Liver (tissue), 9 donors: ENCODE results near the gene PFKFB3. TPM values are rescaled to one million over a fixed set of nuclear protein-coding genes. Genes with fewer than 3 reads are reported as not detected.

Experiments
- DNase-seq: peaks from one replicate; pipeline ENCODE4 v3.0.0-alpha.2; 2017; ENCODE audit warnings: low spot score
- H3K27ac ChIP-seq, 2 donors: one replicate each; pipeline ENCODE4 v1.7.0; 2013; ENCODE audit warnings: inconsistent platforms in 2 of 2, low read length in 2 of 2, control low read depth in 1 of 2, low read depth in 1 of 2, mild to moderate bottlenecking in 1 of 2
- H3K27me3 ChIP-seq, 4 donors: one replicate each; pipeline versions ENCODE4 v1.6.1 to v1.7.0; 2013; ENCODE audit warnings: low read length in 3 of 4, inconsistent platforms in 1 of 4, mild to moderate bottlenecking in 1 of 4, moderate library complexity in 1 of 4; ENCODE audit not compliant: control insufficient read depth in 4 of 4, insufficient read depth in 4 of 4
- H3K36me3 ChIP-seq, 4 donors: one replicate each; pipeline versions ENCODE4 v1.6.1 to v1.7.0; 2013; ENCODE audit warnings: low read length in 3 of 4, mild to moderate bottlenecking in 3 of 4, low read depth in 1 of 4, moderate library complexity in 1 of 4; ENCODE audit not compliant: control insufficient read depth in 4 of 4, insufficient read depth in 3 of 4
- H3K4me1 ChIP-seq, 4 donors: one replicate each; pipeline versions ENCODE4 v1.6.1 to v1.7.0; 2013; ENCODE audit warnings: low read length in 3 of 4, mild to moderate bottlenecking in 3 of 4, moderate library complexity in 1 of 4; ENCODE audit not compliant: control insufficient read depth in 4 of 4, insufficient read depth in 4 of 4
- H3K4me3 ChIP-seq, 3 donors: one replicate each; pipeline versions ENCODE4 v1.6.1 to v1.7.0; 2013; ENCODE audit warnings: low read length in 3 of 3, control low read depth in 1 of 3, low read depth in 1 of 3, mild to moderate bottlenecking in 1 of 3
- H3K9ac ChIP-seq, 2 donors: one replicate each; pipeline ENCODE4 v1.7.0; 2013; ENCODE audit warnings: low read length in 2 of 2, mild to moderate bottlenecking in 2 of 2, moderate library complexity in 2 of 2, control low read depth in 1 of 2, low read depth in 1 of 2
- H3K9me3 ChIP-seq, 4 donors: one replicate each; pipeline versions ENCODE4 v1.6.1 to v1.7.0; 2013; ENCODE audit warnings: low read length in 3 of 4; ENCODE audit not compliant: control insufficient read depth in 4 of 4
- ATF3 ChIP-seq: IDR thresholded peaks from 2 replicates; pipeline ENCODE4 v1.6.1; 2016; ENCODE audit warnings: antibody characterized with exemption
- EGR1 ChIP-seq, 2 donors: IDR thresholded peaks; 2 replicates each; pipeline ENCODE4 v1.6.1; 2016 to 2018; ENCODE audit warnings: antibody characterized with exemption in 2 of 2, low read depth in 2 of 2
- FOXA1 ChIP-seq: IDR thresholded peaks from 2 replicates; pipeline ENCODE4 v1.6.1; 2016; ENCODE audit warnings: antibody characterized with exemption
- FOXA2 ChIP-seq: IDR thresholded peaks from 2 replicates; pipeline ENCODE4 v1.6.1; 2016; ENCODE audit warnings: antibody characterized with exemption
- HNF4A ChIP-seq, 2 donors: conservative IDR thresholded peaks; 2 replicates each; pipeline ENCODE4 v1.6.1; 2016; ENCODE audit warnings: antibody characterized with exemption in 2 of 2, mild to moderate bottlenecking in 2 of 2
- HNF4G ChIP-seq: IDR thresholded peaks from 2 replicates; pipeline ENCODE4 v1.6.1; 2016; ENCODE audit warnings: antibody characterized with exemption
- NR2F2 ChIP-seq: IDR thresholded peaks from 2 replicates; pipeline ENCODE4 v1.6.1; 2016; ENCODE audit warnings: antibody characterized with exemption
- RXRA ChIP-seq, 2 donors: IDR thresholded peaks; 2 replicates each; pipeline ENCODE4 v1.6.1; 2017 to 2018; ENCODE audit warnings: antibody characterized with exemption in 2 of 2, mild to moderate bottlenecking in 1 of 2
- SP1 ChIP-seq: IDR thresholded peaks from 2 replicates; pipeline ENCODE4 v1.6.1; 2018; ENCODE audit warnings: antibody characterized with exemption, mild to moderate bottlenecking
- TAF1 ChIP-seq: conservative IDR thresholded peaks from 2 replicates; pipeline ENCODE4 v1.6.1; 2016; ENCODE audit warnings: antibody characterized with exemption, mild to moderate bottlenecking
- YY1 ChIP-seq: IDR thresholded peaks from 2 replicates; pipeline ENCODE4 v1.6.1; 2016; ENCODE audit warnings: antibody characterized with exemption, mild to moderate bottlenecking
- WGBS: extraction: QIAGEN DNeasy Blood & Tissue Kit; methylation state at CpG from one replicate; pipeline ENCODE4 v1.1.7; 2013; 5-methylcytosine and 5-hydroxymethylcytosine counted together
- polyA plus RNA-seq, 2 donors: library from polyadenylated mRNA; stranded (reverse) in 1 of 2; unstranded in 1 of 2; fragments of 200-250 nt in 1 of 2; fragments of >200 nt in 1 of 2; fragmentation: Nextera tagmentation in 1 of 2; extraction: Ambion mirVana in 1 of 2; gene quantifications; one replicate each; pipeline versions ENCODE4 v1.2.1 to v1.2.3, GENCODE V29; 2013 to 2015
- total RNA-seq, 2 donors: library from RNA; depleted of rRNA; stranded (reverse); fragments of >200 nt; gene quantifications; one replicate each; pipeline ENCODE4 v1.2.3, GENCODE V29; 2014
- TF ChIP-seq, protein P1 (sequence below): fragments of 150-350 bp; IDR thresholded peaks from 2 replicates; pipeline ENCODE4 v1.5.1; 2017; ENCODE audit warnings: improper control_type of control experiment, low read depth, low read length; ENCODE audit not compliant: missing input control
- TF ChIP-seq, protein P2 (sequence below): IDR thresholded peaks from 2 replicates; pipeline ENCODE4 v1.6.1; 2016; ENCODE audit warnings: antibody characterized with exemption
- donor health status: healthy.
- donor health status: healthy.
- donor health status: healthy.
- donor health status: healthy.
- donor health status: healthy.

Gene PFKFB3
- total and polyA plus RNA-seq, 4 donors, result 1.6 to 9.1 (median 5.8) TPM

DNA sequence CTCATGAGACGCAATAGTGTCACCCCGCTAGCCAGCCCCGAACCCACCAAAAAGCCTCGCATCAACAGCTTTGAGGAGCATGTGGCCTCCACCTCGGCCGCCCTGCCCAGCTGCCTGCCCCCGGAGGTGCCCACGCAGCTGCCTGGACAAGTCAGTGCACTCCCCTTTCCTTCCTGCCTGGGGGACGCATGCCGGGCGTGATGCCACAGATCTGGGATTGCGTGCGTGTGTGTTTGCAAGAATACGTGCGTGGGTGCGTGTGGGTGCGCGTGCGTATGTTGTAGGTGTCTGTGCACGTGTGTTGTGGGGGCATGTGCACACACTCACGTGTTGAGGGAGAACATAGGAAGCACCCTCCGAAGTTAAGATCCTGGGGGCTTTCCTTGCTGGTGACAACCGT lies 23.5 kb downstream of the PFKFB3 start:
- TF ChIP-seq, protein P1, sequence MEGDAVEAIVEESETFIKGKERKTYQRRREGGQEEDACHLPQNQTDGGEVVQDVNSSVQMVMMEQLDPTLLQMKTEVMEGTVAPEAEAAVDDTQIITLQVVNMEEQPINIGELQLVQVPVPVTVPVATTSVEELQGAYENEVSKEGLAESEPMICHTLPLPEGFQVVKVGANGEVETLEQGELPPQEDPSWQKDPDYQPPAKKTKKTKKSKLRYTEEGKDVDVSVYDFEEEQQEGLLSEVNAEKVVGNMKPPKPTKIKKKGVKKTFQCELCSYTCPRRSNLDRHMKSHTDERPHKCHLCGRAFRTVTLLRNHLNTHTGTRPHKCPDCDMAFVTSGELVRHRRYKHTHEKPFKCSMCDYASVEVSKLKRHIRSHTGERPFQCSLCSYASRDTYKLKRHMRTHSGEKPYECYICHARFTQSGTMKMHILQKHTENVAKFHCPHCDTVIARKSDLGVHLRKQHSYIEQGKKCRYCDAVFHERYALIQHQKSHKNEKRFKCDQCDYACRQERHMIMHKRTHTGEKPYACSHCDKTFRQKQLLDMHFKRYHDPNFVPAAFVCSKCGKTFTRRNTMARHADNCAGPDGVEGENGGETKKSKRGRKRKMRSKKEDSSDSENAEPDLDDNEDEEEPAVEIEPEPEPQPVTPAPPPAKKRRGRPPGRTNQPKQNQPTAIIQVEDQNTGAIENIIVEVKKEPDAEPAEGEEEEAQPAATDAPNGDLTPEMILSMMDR, result no peak
- TF ChIP-seq EGR1 (IDR thresholded peaks at IDR 0.05; ENCODE audit: low read depth in 2 of 2), result no peak
- WGBS, result 96% methylated on average over 23 of the region's 23 CpGs
- Histone ChIP-seq H3K9ac (no peak overlapping the region), H3K27me3 (no peaks in the 10 kb centered on the region), H3K27ac (no peak overlapping the region), H3K9me3 (no peaks in the 10 kb centered on the region), H3K4me3 (no peak overlapping the region), H3K4me1 (no peaks in the 10 kb centered on the region), H3K36me3 (peaks cover 25 to 76% (median 42%) of the 10 kb centered on the region in 4 donors)
- no peak for DNase-seq

GRCh38 chr10:6227346-6227745 lies 24.6 kb downstream of the PFKFB3 start:
- no peaks in the 10 kb centered on the region for H3K9me3 ChIP-seq
- peaks cover 19 to 74% (median 39%) of the 10 kb centered on the region in 4 donors for H3K36me3 ChIP-seq
- H3K4me1 ChIP-seq, result no peaks in the 10 kb centered on the region
- no peak overlapping the region for H3K9ac ChIP-seq
- no peak overlapping the region for H3K4me3 ChIP-seq
- TF ChIP-seq FOXA1, result no peak
- no peak for TF ChIP-seq HNF4A (conservative IDR thresholded peaks at IDR 0.05)
- TF ChIP-seq, protein P2, sequence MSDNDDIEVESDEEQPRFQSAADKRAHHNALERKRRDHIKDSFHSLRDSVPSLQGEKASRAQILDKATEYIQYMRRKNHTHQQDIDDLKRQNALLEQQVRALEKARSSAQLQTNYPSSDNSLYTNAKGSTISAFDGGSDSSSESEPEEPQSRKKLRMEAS, result no peak
- 98% methylated on average over 9 of the region's 9 CpGs for WGBS
- no peak for DNase-seq
- no peak overlapping the region for H3K27ac ChIP-seq
- H3K27me3 ChIP-seq, result no peaks in the 10 kb centered on the region

DNA sequence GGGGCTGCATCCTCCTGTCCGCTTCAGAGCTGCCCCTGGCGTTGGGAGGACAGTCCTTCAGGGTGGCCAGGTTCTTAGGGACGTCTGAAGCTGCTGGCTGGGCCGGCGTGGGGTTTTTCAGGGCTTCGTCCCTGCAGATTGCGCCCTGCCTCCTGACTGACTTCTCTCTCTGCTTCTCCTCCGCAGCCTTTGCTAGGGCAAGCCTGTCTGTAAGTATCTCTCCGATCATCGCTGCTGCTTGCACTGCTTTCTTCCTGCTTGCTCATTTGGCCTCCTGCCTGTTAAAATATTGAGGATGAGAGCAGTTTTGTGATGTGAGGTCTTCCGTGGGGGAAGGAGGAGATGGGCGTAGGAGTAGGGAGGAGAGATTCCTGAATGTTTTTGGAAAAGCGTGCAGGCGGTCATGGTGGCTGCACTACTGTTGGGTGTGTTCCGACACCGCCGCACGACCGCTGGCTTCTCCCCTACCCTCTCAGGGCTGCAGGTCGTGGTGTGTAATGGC lies 25.3 kb downstream of the PFKFB3 start:
- no peaks in the 10 kb centered on the region for H3K4me1 ChIP-seq
- no peak overlapping the region for H3K27ac ChIP-seq
- TF ChIP-seq YY1, result no peak
- TF ChIP-seq NR2F2, result no peak
- TF ChIP-seq ATF3, result no peak
- TF ChIP-seq TAF1, result no peak
- TF ChIP-seq RXRA (IDR thresholded peaks at IDR 0.05), result no peak
- TF ChIP-seq EGR1 (IDR thresholded peaks at IDR 0.05; ENCODE audit: low read depth in 2 of 2), result no peak
- TF ChIP-seq HNF4A (conservative IDR thresholded peaks at IDR 0.05), result no peak
- TF ChIP-seq FOXA2, result no peak
- TF ChIP-seq, protein P1, result no peak
- no peak for TF ChIP-seq HNF4G
- TF ChIP-seq SP1, result no peak
- TF ChIP-seq, protein P2, result no peak
- no peak for TF ChIP-seq FOXA1
- no peak overlapping the region for H3K4me3 ChIP-seq
- DNase-seq, result no peak
- no peak overlapping the region for H3K9ac ChIP-seq
- no peaks in the 10 kb centered on the region for H3K9me3 ChIP-seq
- peaks cover 16 to 72% (median 35%) of the 10 kb centered on the region in 4 donors for H3K36me3 ChIP-seq
- no peaks in the 10 kb centered on the region for H3K27me3 ChIP-seq
- 95% methylated on average over 20 of the region's 20 CpGs for WGBS
